GM12878 (cell line): ENCODE results near the gene TNXB.
"Not testable (repeated sequence)": the region's sequence is repeated elsewhere in the genome, so short reads cannot be mapped to it uniquely, and the experiment has no call there.

Experiments used
- ETV6 ChIP-seq, 2 experiments: fragments of 450-650 bp in 1 of 2; IDR thresholded peaks in 1 of 2; conservative IDR thresholded peaks in 1 of 2; 2 replicates each; pipeline ENCODE4 v1.6.1; 2014; ENCODE audit warnings: antibody characterized with exemption in 1 of 2, borderline replicate concordance in 1 of 2, low read depth in 1 of 2, mild to moderate bottlenecking in 1 of 2, moderate library complexity in 1 of 2
- POLR2A ChIP-seq: IDR thresholded peaks from 2 replicates; pipeline ENCODE4 v1.6.1; 2011; ENCODE audit warnings: low read depth, mild to moderate bottlenecking, low read length
- USF2 ChIP-seq: IDR thresholded peaks from 2 replicates; pipeline ENCODE4 v1.6.1; 2011; ENCODE audit warnings: low read depth, low read length, improper control_type of control experiment, borderline replicate concordance

GRCh38 chr6:32008616-32009015 is 100.5 kb downstream of the TNXB start:
- not testable (repeated sequence) for TF ChIP-seq ETV6 (conservative IDR thresholded peaks at IDR 0.05 in 1 of 2, IDR thresholded peaks at IDR 0.05 in 1 of 2; ENCODE audit: borderline replicate concordance in 1 of 2, low read depth in 1 of 2); POLR2A; USF2
